ENCODE results near the gene DUSP7.

- TF ChIP-seq CTCF (IDR thresholded peaks at IDR 0.05) (no peak), POLR2A (IDR thresholded peaks at IDR 0.05) (no peak)
Measured at GRCh38 chr3:52004906-52005395, 51.4 kb downstream of the DUSP7 start.

Measured in lower leg skin (tissue), 3 donors.